GM23338 (cell line): ENCODE data around the gene CDHR4. TPM values are rescaled to one million over a fixed set of nuclear protein-coding genes. Genes with fewer than 3 reads are reported as not detected.
"Not testable (repeated sequence)": the region's sequence is repeated elsewhere in the genome, so short reads cannot be mapped to it uniquely, and the experiment has no call there.

Experiments used
- ATAC-seq: fragments of 200-7000 bp; cut with Tn5 transposase; 3 replicates; pipeline ENCODE4 v1.9.1; 2020
- DNase-seq: peaks from one replicate; pipeline ENCODE4 v3.0.0-alpha.2; 2015; ENCODE audit warnings: low spot score
- H2AFZ ChIP-seq: fragments of 200-600 bp; sonication (generic); 2 replicates; pipeline ENCODE4 v1.8.0; 2016; ENCODE audit warnings: antibody characterized with exemption, mild to moderate bottlenecking, moderate library complexity
- H3F3A ChIP-seq: fragments of 200-600 bp; sonication (generic); replicated peaks from 2 replicates; pipeline ENCODE4 v1.8.0; 2017; ENCODE audit warnings: antibody characterized with exemption, mixed run types, low read depth
- H3K27ac ChIP-seq: fragments of 200-600 bp; sonication (generic); 2 replicates; pipeline ENCODE4 v1.6.1; 2016; ENCODE audit warnings: low read depth
- H3K27me3 ChIP-seq: fragments of 200-600 bp; sonication (generic); 2 replicates; pipeline ENCODE4 v1.8.0; 2016; ENCODE audit warnings: mild to moderate bottlenecking, mixed run types, moderate library complexity; ENCODE audit not compliant: insufficient read depth
- H3K36me3 ChIP-seq: fragments of 200-600 bp; sonication (generic); 2 replicates; pipeline ENCODE4 v1.8.0; 2016; ENCODE audit warnings: mild to moderate bottlenecking; ENCODE audit not compliant: insufficient read depth
- H3K4me1 ChIP-seq: fragments of 200-600 bp; sonication (generic); 2 replicates; pipeline ENCODE4 v1.8.0; 2016; ENCODE audit warnings: mild to moderate bottlenecking, moderate library complexity; ENCODE audit not compliant: insufficient read depth
- H3K4me2 ChIP-seq: fragments of 200-600 bp; sonication (generic); 2 replicates; pipeline ENCODE4 v1.7.1; 2017; ENCODE audit warnings: mixed run types
- H3K4me3 ChIP-seq: fragments of 200-600 bp; sonication (generic); 2 replicates; pipeline ENCODE4 v1.6.1; 2016; ENCODE audit warnings: mixed run types
- H3K79me2 ChIP-seq: fragments of 200-600 bp; sonication (generic); replicated peaks from 2 replicates; pipeline ENCODE4 v1.8.0; 2017; ENCODE audit warnings: mild to moderate bottlenecking; ENCODE audit not compliant: insufficient read depth
- H3K9me2 ChIP-seq: fragments of 200-600 bp; sonication (generic); 2 replicates; pipeline ENCODE4 v1.8.0; 2017; ENCODE audit not compliant: insufficient read depth
- H4K20me1 ChIP-seq: fragments of 200-600 bp; sonication (generic); replicated peaks from 2 replicates; pipeline ENCODE4 v1.8.0; 2017; ENCODE audit warnings: mild to moderate bottlenecking; ENCODE audit not compliant: insufficient read depth
- H3K27ac Mint-ChIP-seq: 2 replicates; pipeline ENCODE4 v1.8.0; 2020; ENCODE audit warnings: inconsistent platforms, mild to moderate bottlenecking, moderate library complexity, mixed read lengths
- H3K27me3 Mint-ChIP-seq: 3 replicates; pipeline ENCODE4 v1.8.0; 2022; ENCODE audit warnings: low read depth, mild to moderate bottlenecking, moderate library complexity, mixed read lengths, inconsistent platforms; ENCODE audit not compliant: insufficient read depth, poor library complexity
- H3K36me3 Mint-ChIP-seq: 3 replicates; pipeline ENCODE4 v1.8.0; 2021; ENCODE audit warnings: low read depth, mild to moderate bottlenecking, inconsistent platforms, moderate library complexity, mixed read lengths
- H3K4me1 Mint-ChIP-seq: 3 replicates; pipeline ENCODE4 v1.8.0; 2020; ENCODE audit warnings: mild to moderate bottlenecking, inconsistent platforms, mixed read lengths
- H3K4me3 Mint-ChIP-seq: 3 replicates; pipeline ENCODE4 v1.8.0; 2021; ENCODE audit warnings: moderate library complexity, mild to moderate bottlenecking, inconsistent platforms, mixed read lengths
- H3K9me3 Mint-ChIP-seq: 3 replicates; pipeline ENCODE4 v1.8.0; 2020; ENCODE audit warnings: moderate library complexity, mild to moderate bottlenecking, inconsistent platforms, mixed read lengths
- CREB1 ChIP-seq: fragments of 250-450 bp; sonication (Bioruptor Pico); IDR thresholded peaks from 2 replicates; pipeline ENCODE4 v1.5.0; 2020; ENCODE audit warnings: low read depth, mild to moderate bottlenecking, moderate library complexity
- EZH2phosphoT487 ChIP-seq: fragments of 200-600 bp; sonication (generic); IDR thresholded peaks from one replicate; pipeline ENCODE4 v1.8.1; 2018; ENCODE audit warnings: antibody characterized with exemption; ENCODE audit not compliant: unreplicated experiment
- JUNB ChIP-seq: IDR thresholded peaks from one replicate; pipeline ENCODE4 v1.6.1; 2016; ENCODE audit warnings: antibody characterized with exemption; ENCODE audit not compliant: unreplicated experiment
- NANOG ChIP-seq: IDR thresholded peaks from 2 replicates; pipeline ENCODE4 v1.6.1; 2016; ENCODE audit warnings: antibody characterized with exemption, borderline replicate concordance
- STAT1 ChIP-seq: IDR thresholded peaks from one replicate; pipeline ENCODE4 v1.6.1; 2016; ENCODE audit warnings: antibody characterized with exemption; ENCODE audit not compliant: unreplicated experiment
- ZNF462 ChIP-seq: fragments of 250-450 bp; sonication (Bioruptor Pico); IDR thresholded peaks from 2 replicates; pipeline ENCODE4 v1.5.0; 2020; ENCODE audit warnings: mild to moderate bottlenecking, moderate library complexity
- polyA plus RNA-seq: library from polyadenylated mRNA; unstranded; fragments of >200 nt; fragmentation: Nextera tagmentation; extraction: Ambion mirVana; gene quantifications from 2 replicates; pipeline ENCODE4 v1.2.1, GENCODE V29; 2016
- total RNA-seq: library from RNA; depleted of rRNA; stranded (reverse); fragments of >200 nt; shearing (Covaris generic); gene quantifications from 2 replicates; pipeline ENCODE4 v1.2.3, GENCODE V29; 2014
- TF ChIP-seq, protein P1 (sequence below): IDR thresholded peaks from one replicate; pipeline ENCODE4 v1.6.1; 2018; ENCODE audit warnings: antibody characterized with exemption; ENCODE audit not compliant: unreplicated experiment

The CDHR4 gene
- total and polyA plus RNA-seq, 2 experiments from 2014 or later = 0.24 to 0.26 TPM

GRCh38 chr3:49750056-49750455, 49.6 kb downstream of the CDHR4 start:
- Mint-ChIP-seq H3K27me3 (no peaks in the 10 kb centered on the region), H3K4me1 (no peaks in the 10 kb centered on the region; the same call in 2 of the 3 replicates), H3K36me3 (0 out of 3 replicates have a peak, but pooled peaks cover 2% of the 10 kb centered on the region), H3K4me3 (no peak overlapping the region), H3K9me3 (no peaks in the 10 kb centered on the region), H3K27ac (no peak overlapping the region)
- ATAC-seq (no peak), DNase-seq (no peak)
- H3K4me3 ChIP-seq = no peak overlapping the region
- no peak overlapping the region for H3K27ac ChIP-seq
- H3K79me2 ChIP-seq = peaks cover 54% of the 10 kb centered on the region
- TF ChIP-seq STAT1 (no peak), CREB1 (no peak), EZH2phosphoT487 (no peak), ZNF462 (CRISPR knock-in tag) (no peak), NANOG (no peak), JUNB (no peak)
- TF ChIP-seq, protein P1, sequence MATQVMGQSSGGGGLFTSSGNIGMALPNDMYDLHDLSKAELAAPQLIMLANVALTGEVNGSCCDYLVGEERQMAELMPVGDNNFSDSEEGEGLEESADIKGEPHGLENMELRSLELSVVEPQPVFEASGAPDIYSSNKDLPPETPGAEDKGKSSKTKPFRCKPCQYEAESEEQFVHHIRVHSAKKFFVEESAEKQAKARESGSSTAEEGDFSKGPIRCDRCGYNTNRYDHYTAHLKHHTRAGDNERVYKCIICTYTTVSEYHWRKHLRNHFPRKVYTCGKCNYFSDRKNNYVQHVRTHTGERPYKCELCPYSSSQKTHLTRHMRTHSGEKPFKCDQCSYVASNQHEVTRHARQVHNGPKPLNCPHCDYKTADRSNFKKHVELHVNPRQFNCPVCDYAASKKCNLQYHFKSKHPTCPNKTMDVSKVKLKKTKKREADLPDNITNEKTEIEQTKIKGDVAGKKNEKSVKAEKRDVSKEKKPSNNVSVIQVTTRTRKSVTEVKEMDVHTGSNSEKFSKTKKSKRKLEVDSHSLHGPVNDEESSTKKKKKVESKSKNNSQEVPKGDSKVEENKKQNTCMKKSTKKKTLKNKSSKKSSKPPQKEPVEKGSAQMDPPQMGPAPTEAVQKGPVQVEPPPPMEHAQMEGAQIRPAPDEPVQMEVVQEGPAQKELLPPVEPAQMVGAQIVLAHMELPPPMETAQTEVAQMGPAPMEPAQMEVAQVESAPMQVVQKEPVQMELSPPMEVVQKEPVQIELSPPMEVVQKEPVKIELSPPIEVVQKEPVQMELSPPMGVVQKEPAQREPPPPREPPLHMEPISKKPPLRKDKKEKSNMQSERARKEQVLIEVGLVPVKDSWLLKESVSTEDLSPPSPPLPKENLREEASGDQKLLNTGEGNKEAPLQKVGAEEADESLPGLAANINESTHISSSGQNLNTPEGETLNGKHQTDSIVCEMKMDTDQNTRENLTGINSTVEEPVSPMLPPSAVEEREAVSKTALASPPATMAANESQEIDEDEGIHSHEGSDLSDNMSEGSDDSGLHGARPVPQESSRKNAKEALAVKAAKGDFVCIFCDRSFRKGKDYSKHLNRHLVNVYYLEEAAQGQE = no peak
- H3K4me2 ChIP-seq = no peak overlapping the region
- no peaks in the 10 kb centered on the region for H3K27me3 ChIP-seq
- H2AFZ ChIP-seq = no peak overlapping the region
- 0 out of 2 replicates have a peak, but pooled peaks cover 4% of the 10 kb centered on the region for H3F3A ChIP-seq
- no peaks in the 10 kb centered on the region for H3K4me1 ChIP-seq
- no peaks in the 10 kb centered on the region for H3K36me3 ChIP-seq
- H3K9me2 ChIP-seq = no peaks in the 10 kb centered on the region
- H4K20me1 ChIP-seq = peaks cover 15% of the 10 kb centered on the region

- not testable (repeated sequence) for H3K4me2 ChIP-seq, H3K9me3 Mint-ChIP-seq, H3K36me3 Mint-ChIP-seq, ATAC-seq, H3K27ac ChIP-seq, H3K4me3 ChIP-seq, H3K9me2 ChIP-seq, H3K4me3 Mint-ChIP-seq, DNase-seq, H3K4me1 Mint-ChIP-seq, H3K27ac Mint-ChIP-seq, H3K36me3 ChIP-seq, H3K27me3 Mint-ChIP-seq, H3K4me1 ChIP-seq, H2AFZ ChIP-seq, H3F3A ChIP-seq, H3K27me3 ChIP-seq
- H3K79me2 ChIP-seq = peaks cover 51% of the 10 kb centered on the region
- peaks cover 19% of the 10 kb centered on the region for H4K20me1 ChIP-seq
These were observed 50.8 kb downstream of the CDHR4 start for GRCh38 chr3:49748874-49749273.
